GM12878 (cell line): ENCODE measurements around the gene MAD2L1BP. TPM values are rescaled to one million over a fixed set of nuclear protein-coding genes. Genes with fewer than 3 reads are reported as not detected.

ENCODE experiments used
- BHLHE40 ChIP-seq, 2 experiments: fragments of 450-650 bp in 1 of 2; IDR thresholded peaks; 2 replicates each; pipeline ENCODE4 v1.6.1; 2011 to 2017; ENCODE audit warnings: low read depth in 2 of 2, borderline replicate concordance in 1 of 2, improper control_type of control experiment in 1 of 2, low read length in 1 of 2, mild to moderate bottlenecking in 1 of 2
- FOXM1 ChIP-seq: IDR thresholded peaks from 2 replicates; pipeline ENCODE4 v1.6.1; 2012; ENCODE audit warnings: low read depth, mild to moderate bottlenecking, inconsistent platforms, low read length, moderate library complexity
- GABPA ChIP-seq: IDR thresholded peaks from 2 replicates; pipeline ENCODE4 v1.6.1; 2014; ENCODE audit warnings: antibody characterized with exemption, low read depth, mild to moderate bottlenecking, inconsistent platforms
- MLLT1 ChIP-seq: fragments of 450-650 bp; IDR thresholded peaks from 2 replicates; pipeline ENCODE4 v1.6.1; 2016; ENCODE audit warnings: mild to moderate bottlenecking
- NFYA ChIP-seq: IDR thresholded peaks from 2 replicates; pipeline ENCODE4 v1.6.1; 2011; ENCODE audit warnings: low read depth, mild to moderate bottlenecking, low read length, improper control_type of control experiment, borderline replicate concordance
- NRF1 ChIP-seq: conservative IDR thresholded peaks from 2 replicates; pipeline ENCODE4 v1.6.1; 2011; ENCODE audit warnings: mild to moderate bottlenecking, low read depth, low read length, improper control_type of control experiment
- RFX5 ChIP-seq: IDR thresholded peaks from 2 replicates; pipeline ENCODE4 v1.6.1; 2011; ENCODE audit warnings: low read depth, low read length, improper control_type of control experiment
- SMAD1 ChIP-seq: fragments of 450-650 bp; IDR thresholded peaks from 2 replicates; pipeline ENCODE4 v1.6.1; 2018; ENCODE audit warnings: mild to moderate bottlenecking, low read depth; ENCODE audit not compliant: partially characterized antibody
- SPI1 ChIP-seq: IDR thresholded peaks from 2 replicates; pipeline ENCODE4 v1.6.1; 2011; ENCODE audit warnings: low read depth, mild to moderate bottlenecking, low read length, moderate library complexity, borderline replicate concordance; ENCODE audit not compliant: insufficient read depth
- ZBTB33 ChIP-seq: fragments of 450-650 bp; IDR thresholded peaks from 2 replicates; pipeline ENCODE4 v1.6.1; 2017; ENCODE audit warnings: mild to moderate bottlenecking
- ZNF384 ChIP-seq: IDR thresholded peaks from 2 replicates; pipeline ENCODE4 v1.6.1; 2012; ENCODE audit warnings: low read depth, mild to moderate bottlenecking, low read length, improper control_type of control experiment, borderline replicate concordance
- polyA plus RNA-seq, 11 experiments: library from polyadenylated mRNA; depleted of rRNA in 4 of 11; unstranded in 6 of 11; stranded (reverse) in 5 of 11; fragments of >200 nt; fragmentation: Nextera tagmentation in 4 of 11; fragmentation: Illumina TruSeq in 1 of 11; extraction: Ambion mirVana in 4 of 11; extraction: Trizol in 1 of 11; gene quantifications; 1 replicate in 1 of 11; 2 replicates in 10 of 11; pipeline versions ENCODE4 v1.2.1 to v1.2.3, GENCODE V29; 2011 to 2016; ENCODE audit warnings: inconsistent platforms in 2 of 11, missing spikeins in 2 of 11, low read depth in 1 of 11
- total RNA-seq, 4 experiments: library from RNA; depleted of rRNA in 3 of 4; stranded (reverse); fragments of >200 nt in 3 of 4; fragmentation: Illumina TruSeq in 1 of 4; extraction: Trizol in 1 of 4; gene quantifications; 2 replicates each; pipeline versions ENCODE4 v1.2.1 to v1.2.3, GENCODE V29; 2013 to 2021
- TF ChIP-seq, protein P1 (sequence below): IDR thresholded peaks from 2 replicates; pipeline ENCODE4 v1.6.1; 2012; ENCODE audit warnings: low read length, inconsistent platforms
- TF ChIP-seq, protein P2 (sequence below): fragments of 450-650 bp; IDR thresholded peaks from 2 replicates; pipeline ENCODE4 v1.6.1; 2018; ENCODE audit warnings: borderline replicate concordance, mild to moderate bottlenecking; ENCODE audit not compliant: partially characterized antibody
- TF ChIP-seq, protein P3 (sequence below): fragments of 450-650 bp; IDR thresholded peaks from 2 replicates; pipeline ENCODE4 v1.6.1; 2017; ENCODE audit warnings: low read depth, mild to moderate bottlenecking, moderate library complexity

The MAD2L1BP gene
- total and polyA plus RNA-seq, 10 of the 15 experiments (the other 5 are each of a cell fraction or from before 2014, with no cell fraction given) = 39.2 to 155 (median 60.3) TPM

DNA sequence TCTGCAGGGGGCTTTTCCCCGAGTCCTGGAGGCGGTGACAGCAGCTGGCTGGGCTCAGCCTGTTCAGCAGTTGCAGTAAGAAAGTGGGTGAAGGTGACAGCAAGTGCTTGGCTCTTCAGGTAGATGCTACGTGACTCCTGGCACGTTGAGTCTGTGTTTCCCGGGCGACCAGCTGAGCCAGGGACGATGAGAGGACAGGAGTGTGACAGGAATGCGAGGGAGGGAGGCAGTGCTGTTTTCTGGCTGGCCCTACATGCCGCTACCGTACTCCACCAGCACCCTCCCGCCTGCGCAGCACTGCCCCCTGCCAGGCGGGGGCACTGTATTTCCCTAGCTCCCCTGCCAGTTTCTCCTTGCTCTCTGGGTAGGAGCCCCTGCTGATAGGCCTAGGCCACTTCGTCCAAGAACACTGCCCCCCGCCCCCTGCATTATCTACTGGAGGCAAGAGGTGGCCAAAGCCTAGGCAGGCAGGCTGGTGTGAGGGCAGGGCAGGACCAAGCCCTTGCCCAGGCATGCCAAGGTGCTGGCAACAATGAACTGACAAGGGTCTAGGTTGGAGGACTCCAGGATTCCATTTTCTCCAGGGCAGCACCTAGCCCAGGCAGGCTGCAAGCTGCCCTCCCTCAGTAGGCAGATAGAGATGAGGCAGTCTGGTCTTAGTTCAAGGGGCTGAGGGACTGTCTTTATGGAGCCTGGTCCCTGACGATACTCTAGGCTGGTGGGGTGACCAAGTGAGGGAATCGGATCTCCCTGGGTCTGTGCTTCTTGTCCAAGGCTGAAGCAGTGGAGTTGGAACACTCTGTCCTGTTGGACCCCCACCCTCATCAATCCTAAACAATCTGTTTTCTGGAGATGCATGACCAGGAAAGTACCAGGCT is 32.8 kb downstream of the MAD2L1BP start (continued):
- TF ChIP-seq, protein P1, sequence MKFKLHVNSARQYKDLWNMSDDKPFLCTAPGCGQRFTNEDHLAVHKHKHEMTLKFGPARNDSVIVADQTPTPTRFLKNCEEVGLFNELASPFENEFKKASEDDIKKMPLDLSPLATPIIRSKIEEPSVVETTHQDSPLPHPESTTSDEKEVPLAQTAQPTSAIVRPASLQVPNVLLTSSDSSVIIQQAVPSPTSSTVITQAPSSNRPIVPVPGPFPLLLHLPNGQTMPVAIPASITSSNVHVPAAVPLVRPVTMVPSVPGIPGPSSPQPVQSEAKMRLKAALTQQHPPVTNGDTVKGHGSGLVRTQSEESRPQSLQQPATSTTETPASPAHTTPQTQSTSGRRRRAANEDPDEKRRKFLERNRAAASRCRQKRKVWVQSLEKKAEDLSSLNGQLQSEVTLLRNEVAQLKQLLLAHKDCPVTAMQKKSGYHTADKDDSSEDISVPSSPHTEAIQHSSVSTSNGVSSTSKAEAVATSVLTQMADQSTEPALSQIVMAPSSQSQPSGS = no peak
- TF ChIP-seq BHLHE40 (IDR thresholded peaks at IDR 0.05; ENCODE audit: borderline replicate concordance in 1 of 2, low read depth in 2 of 2, low read length in 1 of 2) (peak in 1 of 2 experiments; percentile 24; a peak in 1 of 4 replicates), SMAD1 (no peak), MLLT1 (no peak), FOXM1 (no peak), ZBTB33 (peak; percentile 99), GABPA (no peak), RFX5 (no peak), ZNF384 (no peak), SPI1 (no peak), NRF1 (no peak), NFYA (no peak)
- TF ChIP-seq, protein P2, sequence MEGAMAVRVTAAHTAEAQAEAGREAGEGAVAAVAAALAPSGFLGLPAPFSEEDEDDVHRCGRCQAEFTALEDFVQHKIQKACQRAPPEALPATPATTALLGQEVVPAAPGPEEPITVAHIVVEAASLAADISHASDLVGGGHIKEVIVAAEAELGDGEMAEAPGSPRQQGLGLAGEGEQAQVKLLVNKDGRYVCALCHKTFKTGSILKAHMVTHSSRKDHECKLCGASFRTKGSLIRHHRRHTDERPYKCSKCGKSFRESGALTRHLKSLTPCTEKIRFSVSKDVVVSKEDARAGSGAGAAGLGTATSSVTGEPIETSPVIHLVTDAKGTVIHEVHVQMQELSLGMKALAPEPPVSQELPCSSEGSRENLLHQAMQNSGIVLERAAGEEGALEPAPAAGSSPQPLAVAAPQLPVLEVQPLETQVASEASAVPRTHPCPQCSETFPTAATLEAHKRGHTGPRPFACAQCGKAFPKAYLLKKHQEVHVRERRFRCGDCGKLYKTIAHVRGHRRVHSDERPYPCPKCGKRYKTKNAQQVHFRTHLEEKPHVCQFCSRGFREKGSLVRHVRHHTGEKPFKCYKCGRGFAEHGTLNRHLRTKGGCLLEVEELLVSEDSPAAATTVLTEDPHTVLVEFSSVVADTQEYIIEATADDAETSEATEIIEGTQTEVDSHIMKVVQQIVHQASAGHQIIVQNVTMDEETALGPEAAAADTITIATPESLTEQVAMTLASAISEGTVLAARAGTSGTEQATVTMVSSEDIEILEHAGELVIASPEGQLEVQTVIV = no peak
- TF ChIP-seq, protein P3, sequence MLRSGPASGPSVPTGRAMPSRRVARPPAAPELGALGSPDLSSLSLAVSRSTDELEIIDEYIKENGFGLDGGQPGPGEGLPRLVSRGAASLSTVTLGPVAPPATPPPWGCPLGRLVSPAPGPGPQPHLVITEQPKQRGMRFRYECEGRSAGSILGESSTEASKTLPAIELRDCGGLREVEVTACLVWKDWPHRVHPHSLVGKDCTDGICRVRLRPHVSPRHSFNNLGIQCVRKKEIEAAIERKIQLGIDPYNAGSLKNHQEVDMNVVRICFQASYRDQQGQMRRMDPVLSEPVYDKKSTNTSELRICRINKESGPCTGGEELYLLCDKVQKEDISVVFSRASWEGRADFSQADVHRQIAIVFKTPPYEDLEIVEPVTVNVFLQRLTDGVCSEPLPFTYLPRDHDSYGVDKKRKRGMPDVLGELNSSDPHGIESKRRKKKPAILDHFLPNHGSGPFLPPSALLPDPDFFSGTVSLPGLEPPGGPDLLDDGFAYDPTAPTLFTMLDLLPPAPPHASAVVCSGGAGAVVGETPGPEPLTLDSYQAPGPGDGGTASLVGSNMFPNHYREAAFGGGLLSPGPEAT = peak; percentile 28; the same call in 1 of the 2 replicates
